Amniotic epithelial cell (primary cell): Measurements from ENCODE around the gene CNFN.
A peak's percentile ranks its signal among the peaks of the same experiment; 100 is the strongest.

ENCODE experiments used
- DNase-seq: peaks from one replicate; pipeline ENCODE4 v3.0.0-alpha.2; 2010; ENCODE audit warnings: low read depth

Gene CNFN

DNA sequence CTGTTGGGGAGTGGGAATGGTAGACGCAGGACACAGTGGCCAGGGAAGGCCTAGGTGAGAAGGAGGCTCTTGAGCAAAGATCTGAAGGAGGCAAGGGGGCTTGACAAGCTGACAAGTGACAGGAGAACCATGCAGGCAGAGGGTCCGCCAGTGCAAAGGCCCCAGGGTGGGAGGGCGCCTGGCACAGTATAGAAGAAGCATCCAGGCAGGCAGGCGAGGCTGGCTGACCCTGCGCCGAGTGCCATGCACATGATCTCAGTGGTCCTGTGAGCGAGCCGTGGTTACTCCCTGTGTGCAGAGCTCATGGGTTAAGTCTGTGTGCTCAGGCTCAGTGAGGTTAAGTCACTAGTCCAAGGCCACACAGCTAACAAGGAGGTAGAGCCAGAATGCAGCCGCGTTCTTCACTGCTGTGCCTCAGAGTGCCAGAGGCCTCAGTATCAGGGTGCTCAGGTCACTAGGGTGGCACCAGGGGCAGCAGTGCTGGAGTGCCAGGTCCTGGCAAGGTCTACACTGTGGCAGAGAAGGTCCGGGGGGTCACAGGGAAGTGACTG lies 15.2 kb downstream of the CNFN start:
- no peak for DNase-seq

DNA sequence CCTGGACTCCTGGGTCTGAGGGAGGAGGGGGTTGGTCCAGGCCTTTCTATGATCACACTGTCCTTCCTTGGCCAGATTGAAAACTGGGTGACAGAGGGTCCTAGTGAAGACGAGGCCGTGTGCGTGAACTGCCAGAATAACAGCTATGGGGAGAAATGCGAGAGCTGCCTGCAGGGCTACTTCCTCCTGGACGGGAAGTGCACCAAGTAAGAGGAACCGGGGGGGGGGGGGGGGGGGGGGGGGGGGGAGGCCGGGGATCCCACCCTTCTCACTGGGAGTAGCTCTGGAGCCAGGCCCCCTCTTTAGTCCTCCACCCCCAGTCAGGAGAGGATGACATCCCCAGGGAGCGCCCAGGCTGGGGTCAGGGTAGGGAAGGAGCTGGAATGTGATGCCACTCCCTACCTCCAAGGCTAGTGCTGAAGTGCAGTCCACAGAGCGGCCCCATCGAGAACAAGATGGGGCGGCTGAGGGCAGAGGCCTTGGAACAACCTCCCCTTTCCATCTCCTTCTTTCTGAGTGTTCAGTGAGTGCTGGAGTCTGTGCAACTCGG lies 19.4 kb downstream of the CNFN start:
- no peak for DNase-seq

- no peak for DNase-seq
Observed at GRCh38 chr19:42370068-42370520, 20.0 kb downstream of the CNFN start.

DNA sequence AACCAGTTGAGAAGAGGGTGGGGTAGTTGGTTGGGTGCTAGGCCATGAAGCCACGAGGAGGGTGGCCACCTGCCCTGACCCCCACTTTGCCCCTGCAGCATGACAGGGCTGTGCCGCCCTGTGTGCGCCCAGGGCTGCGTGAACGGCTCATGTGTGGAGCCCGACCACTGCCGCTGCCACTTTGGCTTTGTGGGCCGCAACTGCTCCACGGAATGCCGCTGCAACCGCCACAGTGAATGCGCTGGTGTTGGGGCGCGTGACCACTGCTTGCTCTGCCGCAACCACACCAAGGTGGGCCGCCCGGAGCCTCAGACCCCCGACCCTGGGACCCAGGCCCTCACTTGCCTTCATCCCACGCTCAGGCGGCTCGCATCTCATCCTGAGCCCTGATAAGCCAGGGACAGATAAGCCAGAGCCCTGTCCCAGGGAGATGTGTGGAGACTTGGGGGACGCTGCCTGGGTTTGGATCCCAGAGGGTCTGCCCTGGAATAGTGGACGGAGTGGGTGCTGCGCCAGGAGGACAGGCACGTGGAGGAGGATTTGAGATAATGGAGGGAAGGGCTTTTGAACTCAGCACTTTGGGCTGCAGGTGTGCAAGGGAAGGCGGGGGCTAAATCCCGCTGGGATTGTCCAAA lies 20.5 kb downstream of the CNFN start:
- no peak for DNase-seq

DNA sequence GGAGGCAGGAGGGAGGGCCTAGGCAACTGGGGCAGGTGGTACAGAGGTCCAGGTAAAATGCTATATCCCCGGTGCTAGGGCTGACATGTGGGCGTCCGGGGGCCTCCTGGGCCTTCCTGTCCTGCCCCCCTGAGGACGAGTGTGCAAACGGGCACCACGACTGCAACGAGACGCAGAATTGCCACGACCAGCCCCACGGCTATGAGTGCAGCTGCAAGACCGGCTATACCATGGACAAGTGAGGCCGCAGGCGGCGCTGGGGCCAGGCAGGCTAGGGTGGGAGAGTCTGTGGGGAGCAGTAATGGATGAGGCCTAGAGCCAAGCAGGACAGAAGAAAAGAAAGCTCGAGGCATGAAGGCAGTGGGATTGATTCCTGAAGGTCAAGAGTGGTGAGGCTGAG lies 21.3 kb downstream of the CNFN start:
- no peak for DNase-seq

- DNase-seq = no peak
Observed at GRCh38 chr19:42368360-42368759, 21.7 kb downstream of the CNFN start.

GRCh38 chr19:42367929-42368328 lies 22.2 kb downstream of the CNFN start:
- DNase-seq = no peak

- no peak for DNase-seq
Observed at GRCh38 chr19:42366673-42367072, 23.4 kb downstream of the CNFN start.

DNA sequence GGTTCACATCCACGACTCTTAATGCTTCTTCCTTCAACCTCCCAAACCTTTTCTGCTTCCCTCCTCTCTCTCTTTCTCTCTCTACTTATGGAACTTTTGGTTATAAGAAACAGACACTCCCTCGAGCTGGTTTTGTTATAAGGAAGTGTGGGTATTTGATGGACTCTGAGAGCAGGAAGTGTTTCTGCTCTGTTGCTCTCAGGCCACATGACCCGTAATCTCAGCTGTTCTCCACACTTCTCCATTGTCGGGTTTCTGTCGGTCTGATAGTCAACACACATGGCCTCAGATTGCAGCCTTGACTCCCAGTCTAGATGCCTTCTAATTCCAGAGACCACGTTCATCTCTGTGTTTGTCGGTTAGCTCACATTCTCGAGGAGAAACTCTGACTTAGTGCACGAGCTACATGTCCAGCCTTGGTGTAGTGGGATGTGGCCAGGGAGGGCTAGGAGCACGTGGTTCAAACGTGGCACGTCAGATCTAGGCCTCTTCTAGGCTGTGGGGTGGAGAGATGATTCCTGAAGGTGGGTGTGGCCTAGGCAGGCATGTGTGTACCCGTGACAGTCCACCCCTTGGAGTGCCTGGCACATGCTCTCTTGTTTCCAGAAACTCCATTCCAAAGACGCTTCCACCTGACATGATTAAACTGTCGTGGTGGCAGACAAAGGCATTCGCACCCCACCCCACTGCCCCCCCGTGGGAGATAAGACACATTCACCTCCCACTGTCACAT lies 26.3 kb downstream of the CNFN start:
- no peak for DNase-seq

DNA sequence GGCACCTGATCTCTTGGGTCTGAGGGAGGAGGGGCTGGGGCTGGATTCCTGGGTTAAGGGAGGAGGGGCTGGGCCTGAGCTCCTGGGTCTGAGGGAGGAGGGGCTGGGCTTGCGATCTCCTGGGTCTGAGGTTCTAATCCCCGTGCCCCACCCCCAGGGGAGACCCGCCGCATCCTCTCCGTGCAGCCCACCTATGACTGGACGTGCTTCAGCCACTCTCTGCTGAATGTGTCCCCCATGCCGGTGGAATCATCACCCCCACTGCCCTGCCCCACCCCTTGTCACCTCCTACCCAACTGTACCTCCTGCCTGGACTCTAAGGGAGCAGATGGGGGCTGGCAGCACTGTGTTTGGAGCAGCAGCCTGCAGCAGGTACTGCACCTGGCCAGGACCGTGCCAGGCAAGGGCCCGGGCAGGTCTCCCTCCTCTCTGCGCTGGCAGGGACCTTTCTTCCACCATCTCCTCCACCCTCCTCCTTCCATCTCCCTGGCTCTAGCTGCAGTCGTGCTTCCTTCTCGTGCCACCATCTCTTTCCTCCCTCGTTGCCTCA lies 27.1 kb downstream of the CNFN start:
- DNase-seq = no peak

- no peak for DNase-seq
Observed at GRCh38 chr19:42362342-42362741, 27.8 kb downstream of the CNFN start.

DNA sequence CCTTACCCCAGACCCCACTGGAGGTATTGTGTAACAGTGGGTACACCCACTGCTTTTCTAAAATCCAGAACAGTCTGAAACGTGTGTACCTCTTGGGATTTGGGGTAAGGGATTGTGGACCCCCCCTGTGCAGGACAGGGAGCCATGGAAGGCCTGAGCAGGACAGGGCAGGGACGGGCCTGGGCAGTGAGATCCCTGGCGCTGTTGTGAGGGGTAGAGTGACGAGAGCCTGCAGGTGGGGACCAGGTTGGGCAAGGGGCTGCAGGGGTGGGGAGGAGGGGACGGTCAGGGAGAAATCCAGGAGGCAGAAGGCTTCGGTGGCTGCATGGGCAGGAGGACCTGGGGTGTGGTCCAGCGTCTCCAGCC lies 28.6 kb downstream of the CNFN start:
- no peak for DNase-seq

DNA sequence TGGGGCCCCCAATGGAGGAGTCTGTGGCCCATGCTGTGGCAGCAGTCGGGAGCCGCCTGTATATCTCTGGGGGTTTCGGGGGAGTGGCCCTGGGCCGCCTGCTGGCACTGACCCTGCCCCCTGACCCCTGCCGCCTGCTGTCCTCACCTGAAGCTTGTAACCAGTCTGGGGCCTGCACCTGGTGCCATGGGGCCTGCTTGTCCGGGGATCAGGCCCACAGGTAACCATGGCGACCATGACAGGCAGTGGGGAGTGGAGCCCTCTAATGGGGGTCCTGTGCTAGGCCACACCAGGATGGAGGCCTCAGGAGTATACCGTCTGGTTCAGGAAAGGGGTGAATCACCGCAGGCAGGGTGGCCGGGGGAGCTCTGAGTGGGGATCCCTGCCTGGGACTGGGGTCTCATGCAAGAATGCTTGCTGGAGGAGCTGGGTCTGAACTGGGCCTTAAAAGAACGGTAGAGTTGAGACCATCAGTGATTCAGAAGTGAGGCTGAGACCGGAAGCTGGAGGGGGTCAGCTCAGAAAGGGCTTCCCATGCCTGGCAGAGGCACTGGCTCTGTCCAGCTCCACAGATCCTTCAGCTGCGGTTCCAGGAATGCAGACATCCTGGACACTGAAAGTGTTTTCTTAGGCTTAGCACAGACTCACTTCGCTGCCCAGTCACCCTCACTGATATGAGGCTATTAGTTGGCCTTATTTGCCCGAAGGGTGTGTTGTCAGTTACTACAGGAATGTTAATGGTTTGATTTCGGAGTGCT lies 29.1 kb downstream of the CNFN start:
- DNase-seq = peak; percentile 77

GRCh38 chr19:42357290-42357689 lies 32.8 kb downstream of the CNFN start:
- DNase-seq = no peak

DNA sequence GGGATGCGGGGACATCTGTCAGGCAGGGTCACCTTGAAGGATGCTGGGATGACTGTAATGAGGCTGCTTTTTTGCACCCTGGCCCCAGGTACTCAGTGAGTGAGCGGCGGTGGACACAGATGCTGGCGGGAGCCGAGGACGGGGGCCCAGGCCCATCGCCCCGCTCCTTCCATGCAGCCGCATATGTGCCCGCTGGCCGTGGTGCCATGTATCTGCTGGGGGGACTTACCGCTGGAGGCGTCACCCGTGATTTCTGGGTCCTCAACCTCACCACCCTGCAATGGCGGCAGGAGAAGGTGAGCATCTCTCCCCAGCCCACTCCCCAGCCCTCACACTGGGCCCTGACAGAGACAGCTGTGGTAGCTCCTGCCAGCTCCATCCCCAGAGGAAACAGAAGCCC lies 33.4 kb downstream of the CNFN start:
- DNase-seq = no peak

GRCh38 chr19:42355896-42356295 lies 34.2 kb downstream of the CNFN start:
- DNase-seq = no peak

DNA sequence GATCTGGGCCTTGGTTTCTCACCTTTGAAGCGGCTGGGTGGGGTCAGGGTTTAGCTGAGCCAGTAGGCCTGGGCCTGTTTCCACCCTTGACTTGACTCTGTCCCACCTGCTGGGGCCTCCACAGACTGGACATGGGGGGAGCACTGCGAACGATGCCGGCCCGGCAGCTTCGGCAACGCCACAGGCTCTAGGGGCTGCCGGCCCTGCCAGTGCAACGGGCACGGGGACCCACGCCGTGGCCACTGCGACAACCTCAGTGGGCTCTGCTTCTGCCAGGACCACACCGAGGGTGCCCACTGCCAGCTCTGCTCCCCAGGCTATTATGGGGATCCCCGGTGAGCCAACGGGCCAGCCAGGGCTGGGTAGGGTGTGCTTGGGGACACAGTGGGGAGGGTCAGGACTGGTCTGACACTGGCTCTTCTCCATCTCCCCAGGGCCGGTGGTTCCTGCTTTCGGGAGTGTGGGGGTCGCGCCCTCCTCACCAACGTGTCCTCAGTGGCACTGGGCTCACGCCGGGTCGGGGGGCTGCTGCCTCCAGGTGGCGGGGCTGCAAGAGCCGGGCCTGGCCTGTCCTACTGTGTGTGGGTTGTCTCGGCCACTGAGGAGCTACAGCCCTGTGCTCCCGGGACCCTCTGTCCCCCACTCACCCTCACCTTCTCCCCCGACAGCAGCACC lies 36.6 kb downstream of the CNFN start:
- no peak for DNase-seq

DNA sequence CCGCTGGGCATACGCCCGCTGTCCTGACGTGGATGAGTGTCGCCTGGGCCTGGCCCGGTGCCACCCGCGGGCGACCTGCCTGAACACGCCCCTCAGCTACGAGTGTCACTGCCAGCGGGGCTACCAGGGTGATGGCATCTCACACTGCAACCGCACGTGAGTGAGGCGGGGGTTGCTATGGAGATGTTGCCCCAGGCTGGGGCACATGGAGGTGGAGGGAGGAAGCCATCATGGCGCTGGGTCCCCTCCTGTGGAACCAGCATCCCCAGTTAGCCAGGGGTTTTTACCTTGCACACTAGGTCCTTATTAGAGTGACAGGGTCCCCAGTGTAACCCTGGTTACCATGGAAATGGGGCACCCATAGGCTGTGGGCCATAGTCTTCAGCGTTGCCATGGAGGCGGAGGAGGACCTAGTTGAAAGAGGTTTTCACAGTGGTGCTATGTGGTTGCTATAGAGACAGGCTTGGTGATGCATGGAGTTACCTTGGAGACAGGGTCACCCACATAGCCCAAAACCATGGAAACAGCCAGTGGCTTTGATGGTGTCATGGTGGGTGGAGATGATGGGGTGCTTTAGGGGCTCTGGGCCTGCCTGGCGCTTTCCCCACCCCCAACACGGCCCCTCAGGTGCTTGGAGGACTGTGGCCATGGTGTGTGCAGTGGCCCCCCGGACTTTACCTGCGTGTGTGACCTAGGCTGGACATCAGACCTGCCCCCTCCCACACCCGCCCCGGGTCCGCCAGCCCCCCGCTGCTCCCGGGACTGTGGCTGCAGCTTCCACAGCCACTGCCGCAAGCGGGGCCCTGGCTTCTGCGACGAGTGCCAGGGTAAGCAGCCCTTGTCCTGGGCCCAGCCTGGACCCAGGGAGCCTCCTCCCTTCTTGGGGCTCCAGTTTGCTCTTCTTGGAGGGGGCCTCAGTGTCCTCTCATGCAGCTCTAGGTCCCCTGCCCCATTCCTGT lies 37.5 kb downstream of the CNFN start:
- DNase-seq = no peak

DNA sequence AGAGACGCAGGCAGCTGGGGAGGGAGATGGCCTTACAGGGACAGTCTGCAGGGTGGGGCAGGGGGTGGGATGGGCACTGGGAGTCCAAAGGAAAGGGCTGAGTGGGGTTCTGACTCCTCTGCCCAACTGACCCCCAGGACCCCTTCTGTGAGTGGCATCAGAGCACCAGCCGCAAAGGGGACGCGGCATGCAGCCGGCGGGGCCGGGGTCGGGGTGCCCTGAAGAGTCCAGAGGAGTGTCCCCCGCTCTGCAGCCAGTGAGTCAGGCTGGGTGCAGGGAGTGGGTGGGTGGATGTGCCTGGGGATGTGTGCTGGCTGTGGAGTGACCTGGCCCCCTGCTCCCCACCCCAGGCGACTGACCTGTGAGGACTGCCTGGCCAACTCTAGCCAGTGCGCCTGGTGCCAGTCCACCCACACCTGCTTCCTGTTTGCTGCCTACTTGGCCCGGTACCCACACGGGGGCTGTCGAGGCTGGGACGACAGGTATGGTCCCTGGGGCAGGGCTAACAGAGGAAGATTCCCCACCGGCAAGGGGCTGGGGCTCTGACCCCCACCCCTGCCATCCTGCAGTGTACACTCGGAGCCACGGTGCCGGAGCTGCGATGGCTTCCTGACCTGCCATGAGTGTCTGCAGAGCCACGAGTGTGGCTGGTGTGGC lies 38.9 kb downstream of the CNFN start:
- DNase-seq = no peak

- no peak for DNase-seq
Observed at GRCh38 chr19:42350417-42350816, 39.7 kb downstream of the CNFN start.
